HepG2 (cell line): ENCODE measurements around the gene MYO1E. TPM values are rescaled to one million over a fixed set of nuclear protein-coding genes. Genes with fewer than 3 reads are reported as not detected.

ENCODE experiments used
- FOXK2 ChIP-seq: fragments of 450-650 bp; IDR thresholded peaks from 2 replicates; pipeline ENCODE4 v1.6.1; 2016
- HIVEP1 ChIP-seq: sonication (generic); formaldehyde crosslinking; IDR thresholded peaks from 2 replicates; pipeline ENCODE4 v1.4.0; 2020; ENCODE audit warnings: mild to moderate bottlenecking, missing genetic modification reagents
- IRF9 ChIP-seq: sonication (generic); formaldehyde crosslinking; IDR thresholded peaks from 2 replicates; pipeline ENCODE4 v1.8.0; 2022; ENCODE audit warnings: missing genetic modification reagents, mild to moderate bottlenecking, borderline replicate concordance
- MBNL3 ChIP-seq: fragments of 250-450 bp; sonication (Bioruptor Pico); conservative IDR thresholded peaks from 2 replicates; pipeline ENCODE4 v1.8.0; 2022; ENCODE audit warnings: mild to moderate bottlenecking, inconsistent platforms
- NCOA2 ChIP-seq: sonication (generic); formaldehyde crosslinking; IDR thresholded peaks from 2 replicates; pipeline ENCODE4 v1.8.0; 2022; ENCODE audit warnings: inconsistent platforms
- ONECUT2 ChIP-seq: sonication (generic); formaldehyde crosslinking; IDR thresholded peaks from 2 replicates; pipeline ENCODE4 v1.4.0; 2020; ENCODE audit warnings: missing genetic modification reagents
- PRDM15 ChIP-seq: sonication (generic); formaldehyde crosslinking; IDR thresholded peaks from 2 replicates; pipeline ENCODE4 v1.4.0; 2020; ENCODE audit warnings: missing genetic modification reagents
- RBAK ChIP-seq: sonication (generic); formaldehyde crosslinking; IDR thresholded peaks from 2 replicates; pipeline ENCODE4 v1.5.1; 2020; ENCODE audit warnings: mild to moderate bottlenecking, missing genetic modification reagents
- RNF219 ChIP-seq: sonication (generic); formaldehyde crosslinking; IDR thresholded peaks from 2 replicates; pipeline ENCODE4 v1.5.0; 2020; ENCODE audit warnings: mild to moderate bottlenecking, missing genetic modification reagents
- SNAPC4 ChIP-seq: sonication (generic); formaldehyde crosslinking; IDR thresholded peaks from 2 replicates; pipeline ENCODE4 v1.4.0; 2020; ENCODE audit warnings: mild to moderate bottlenecking, missing genetic modification reagents
- TAF1 ChIP-seq: sonication (generic); formaldehyde crosslinking; IDR thresholded peaks from 2 replicates; pipeline ENCODE4 v1.4.0; 2020; ENCODE audit warnings: missing genetic modification reagents
- ZNF33A ChIP-seq: sonication (generic); formaldehyde crosslinking; IDR thresholded peaks from 2 replicates; pipeline ENCODE4 v1.5.1; 2020; ENCODE audit warnings: missing genetic modification reagents, mild to moderate bottlenecking, moderate library complexity, borderline replicate concordance
- ZNF362 ChIP-seq: sonication (generic); formaldehyde crosslinking; IDR thresholded peaks from 2 replicates; pipeline ENCODE4 v1.4.0; 2020; ENCODE audit warnings: missing genetic modification reagents, mild to moderate bottlenecking, borderline replicate concordance
- ZNF816 ChIP-seq: sonication (generic); formaldehyde crosslinking; IDR thresholded peaks from 2 replicates; pipeline ENCODE4 v1.8.0; 2022; ENCODE audit warnings: missing genetic modification reagents, mild to moderate bottlenecking, borderline replicate concordance
- ZUFSP ChIP-seq: sonication (generic); formaldehyde crosslinking; IDR thresholded peaks from 2 replicates; pipeline ENCODE4 v1.9.0; 2021; ENCODE audit warnings: missing genetic modification reagents, mild to moderate bottlenecking, borderline replicate concordance
- polyA plus RNA-seq, 8 experiments: library from polyadenylated mRNA; depleted of rRNA in 3 of 8; stranded (reverse) in 7 of 8; unstranded in 1 of 8; fragments of >200 nt; fragmentation: Illumina TruSeq in 4 of 8; extraction: Trizol in 4 of 8; gene quantifications; 2 replicates each; pipeline versions ENCODE4 v1.2.1 to v1.2.3, GENCODE V29; 2011 to 2016; ENCODE audit warnings: low read depth in 4 of 8, missing spikeins in 1 of 8, mixed read lengths in 1 of 8; ENCODE audit not compliant: insufficient read depth in 1 of 8
- total RNA-seq, 5 experiments: library from RNA; depleted of rRNA; stranded (reverse); fragments of >200 nt; fragmentation: Illumina TruSeq; extraction: Trizol; gene quantifications; 2 replicates each; pipeline ENCODE4 v1.2.3, GENCODE V29; 2016; ENCODE audit warnings: low read depth in 1 of 5

MYO1E gene
- total and polyA plus RNA-seq, 2 of the 13 experiments (the other 11 are each of a cell fraction or from before 2014, with no cell fraction given), result 15.7 to 25.1 TPM

GRCh38 chr15:59339252-59339672, 33.4 kb downstream of the MYO1E start (continued):
- TF ChIP-seq RNF219 (CRISPR knock-in tag) (no peak), ZNF33A (CRISPR knock-in tag) (no peak), FOXK2 (no peak), ZUFSP (CRISPR knock-in tag) (no peak), PRDM15 (CRISPR knock-in tag) (no peak), HIVEP1 (CRISPR knock-in tag) (no peak), SNAPC4 (CRISPR knock-in tag) (no peak), ZNF362 (no peak), IRF9 (CRISPR knock-in tag) (no peak), ZNF816 (CRISPR knock-in tag) (no peak), TAF1 (CRISPR knock-in tag) (no peak), MBNL3 (CRISPR knock-in tag) (no peak), NCOA2 (CRISPR knock-in tag) (peak; percentile 72), RBAK (CRISPR knock-in tag) (no peak), ONECUT2 (CRISPR knock-in tag) (peak; percentile 68)
